Upper lobe of right lung (tissue), 1 donor: ENCODE measurements around the gene NSFL1C. TPM values are rescaled to one million over a fixed set of nuclear protein-coding genes. Genes with fewer than 3 reads are reported as not detected.

Experiments used
- ATAC-seq: fragments of 200-7000 bp; cut with Tn5 transposase; one replicate; pipeline ENCODE4 v1.9.1; 2020; ENCODE audit warnings: mild to moderate bottlenecking, moderate library complexity
- DNase-seq: peaks from one replicate; pipeline ENCODE4 v3.0.0-alpha.2; 2020
- H3K27ac ChIP-seq: fragments of 200-600 bp; one replicate; pipeline ENCODE4 v1.8.0; 2022
- H3K27me3 ChIP-seq: fragments of 200-600 bp; one replicate; pipeline ENCODE4 v1.8.0; 2022; ENCODE audit warnings: mild to moderate bottlenecking
- H3K36me3 ChIP-seq: fragments of 200-600 bp; one replicate; pipeline ENCODE4 v1.8.0; 2022
- H3K4me1 ChIP-seq: fragments of 200-600 bp; one replicate; pipeline ENCODE4 v1.8.0; 2022
- H3K4me3 ChIP-seq: fragments of 200-600 bp; one replicate; pipeline ENCODE4 v1.8.0; 2022; ENCODE audit warnings: mild to moderate bottlenecking
- H3K9me3 ChIP-seq: fragments of 200-600 bp; one replicate; pipeline ENCODE4 v1.8.0; 2022
- CTCF ChIP-seq: fragments of 200-600 bp; IDR thresholded peaks from one replicate; pipeline ENCODE4 v1.8.0; 2022; ENCODE audit warnings: antibody characterized with exemption
- intact Hi-C: fragments of 100-400 bp; cut with DNase I; formaldehyde crosslinking; loops from one replicate; pipeline ENCODE4 v1.11.0; 2022
- long read RNA-seq: library from polyadenylated mRNA; unstranded; transcript quantifications from one replicate; pipeline ENCODE4 v2.0.0, GENCODE V29; 2021
- total RNA-seq: library from RNA; stranded (reverse); fragmentation: NEBNext Ultra II Directional; extraction: Animal tissue kit (Norgen Biotek cat#: 25700); gene quantifications from one replicate; pipeline ENCODE4 v1.2.1, GENCODE V29; 2021
- donor health status: DM: no; HTN: yes; CAD: no; lungs with severe emphysema.

NSFL1C gene
- total RNA-seq: 73.4 TPM
- long read RNA-seq, transcript NSFL1C-201 (9 exons, 3,568 nt): major isoform, 85 of 115 reads
- long read RNA-seq, partial matches to known transcripts: 10 of 115 reads
- long read RNA-seq, other reads (novel, unspliced or antisense): 17 of 115 reads

GRCh38 chr20:1466211-1467081, at the start of gene NSFL1C:
Gene NSFL1C, minus strand, starts transcription at chr20:1466849. Its CDS starts 25 bp downstream, at chr20:1466824.
- peak; percentile 98 for DNase-seq
- ATAC-seq: peak; percentile 97
- Histone ChIP-seq H3K9me3 (no peaks in the 10 kb centered on the region), H3K27ac (peak within 1 kb of the TSS; percentile 80), H3K36me3 (peaks cover 19% of the 10 kb centered on the region), H3K4me3 (peak within 1 kb of the TSS; percentile 81), H3K27me3 (no peaks in the 10 kb centered on the region), H3K4me1 (peaks cover 25% of the 10 kb centered on the region)
- TF ChIP-seq CTCF: peak; percentile 96
- intact Hi-C loops: no loop called here

DNA sequence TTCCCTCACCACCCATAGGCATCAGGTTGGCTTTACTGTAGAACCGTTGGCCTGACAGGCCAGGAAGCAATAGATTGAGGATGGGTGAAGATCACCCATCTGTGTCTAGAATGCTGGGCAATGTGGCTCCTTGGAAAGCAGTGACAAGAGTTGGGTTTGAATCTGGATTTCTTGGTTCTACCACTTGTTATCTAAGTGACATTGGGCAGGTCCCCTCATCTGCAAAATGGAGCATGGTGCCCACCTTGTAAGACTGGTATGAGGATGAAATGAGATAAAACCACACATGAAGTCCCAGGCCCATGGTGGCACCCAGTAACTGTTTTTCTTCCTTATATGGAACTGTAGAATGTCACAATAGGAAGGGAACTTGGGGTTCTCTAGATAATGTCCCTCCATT, 47.2 kb upstream of the NSFL1C start:
- no peaks in the 10 kb centered on the region for H3K4me1 ChIP-seq
- H3K36me3 ChIP-seq: no peaks in the 10 kb centered on the region
- H3K27ac ChIP-seq: no peak overlapping the region
- intact Hi-C loops: no loop called here
- H3K27me3 ChIP-seq: no peaks in the 10 kb centered on the region
- no peak overlapping the region for H3K4me3 ChIP-seq
- no peaks in the 10 kb centered on the region for H3K9me3 ChIP-seq
- no peak for ATAC-seq
- TF ChIP-seq CTCF: no peak
- no peak for DNase-seq

- H3K27ac ChIP-seq: no peak overlapping the region
- H3K4me3 ChIP-seq: no peak overlapping the region
- no peaks in the 10 kb centered on the region for H3K9me3 ChIP-seq
- H3K27me3 ChIP-seq: no peaks in the 10 kb centered on the region
- intact Hi-C loops: no loop called here
- DNase-seq (no peak), ATAC-seq (peak; percentile 66)
- no peaks in the 10 kb centered on the region for H3K4me1 ChIP-seq
- TF ChIP-seq CTCF: peak; percentile 29
- no peaks in the 10 kb centered on the region for H3K36me3 ChIP-seq
Observed at GRCh38 chr20:1509237-1509636, 42.6 kb upstream of the NSFL1C start.

- Histone ChIP-seq H3K27ac (no peak overlapping the region), H3K4me1 (no peaks in the 10 kb centered on the region), H3K9me3 (no peaks in the 10 kb centered on the region), H3K27me3 (no peaks in the 10 kb centered on the region), H3K36me3 (no peaks in the 10 kb centered on the region), H3K4me3 (no peak overlapping the region)
- intact Hi-C loops: no loop called here
- no peak for DNase-seq
- no peak for TF ChIP-seq CTCF
- ATAC-seq: no peak
Observed at GRCh38 chr20:1508574-1508973, 41.9 kb upstream of the NSFL1C start.

- no peaks in the 10 kb centered on the region for H3K36me3 ChIP-seq
- H3K4me1 ChIP-seq: peaks cover 4% of the 10 kb centered on the region
- ATAC-seq (no peak), DNase-seq (no peak)
- no peaks in the 10 kb centered on the region for H3K9me3 ChIP-seq
- no peak overlapping the region for H3K4me3 ChIP-seq
- H3K27me3 ChIP-seq: no peaks in the 10 kb centered on the region
- intact Hi-C loops: no loop called here
- H3K27ac ChIP-seq: no peak overlapping the region
- TF ChIP-seq CTCF: no peak
Observed at GRCh38 chr20:1507276-1507675, 40.6 kb upstream of the NSFL1C start.
